GM12878 (cell line): ENCODE data around the gene HOXD13.

ENCODE experiments used
- STAT1 ChIP-seq: fragments of 450-650 bp; conservative IDR thresholded peaks from 2 replicates; pipeline ENCODE4 v1.6.1; 2014; ENCODE audit warnings: antibody characterized with exemption, mild to moderate bottlenecking
- YY1 ChIP-seq: IDR thresholded peaks from 2 replicates; pipeline ENCODE4 v1.6.1; 2011; ENCODE audit warnings: low read depth, mild to moderate bottlenecking, low read length
- TF ChIP-seq, protein P1 (sequence below): IDR thresholded peaks from 2 replicates; pipeline ENCODE4 v1.6.1; 2012; ENCODE audit warnings: mild to moderate bottlenecking, low read depth, low read length

DNA sequence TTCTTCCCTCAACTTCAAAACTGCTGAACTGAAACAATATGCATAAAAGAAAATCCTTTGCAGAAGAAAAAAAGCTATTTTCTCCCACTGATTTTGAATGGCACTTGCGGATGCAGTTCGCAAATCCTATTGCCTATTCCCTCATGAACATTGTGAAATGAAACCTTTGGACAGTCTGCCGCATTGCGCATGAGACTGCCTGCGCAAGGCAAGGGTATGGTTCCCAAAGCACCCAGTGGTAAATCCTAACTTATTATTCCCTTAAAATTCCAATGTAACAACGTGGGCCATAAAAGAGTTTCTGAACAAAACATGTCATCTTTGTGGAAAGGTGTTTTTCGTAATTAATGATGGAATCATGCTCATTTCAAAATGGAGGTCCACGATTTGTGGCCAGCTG lies 45.4 kb downstream of the HOXD13 start:
- TF ChIP-seq STAT1 (no peak), YY1 (no peak)
- TF ChIP-seq, protein P1, sequence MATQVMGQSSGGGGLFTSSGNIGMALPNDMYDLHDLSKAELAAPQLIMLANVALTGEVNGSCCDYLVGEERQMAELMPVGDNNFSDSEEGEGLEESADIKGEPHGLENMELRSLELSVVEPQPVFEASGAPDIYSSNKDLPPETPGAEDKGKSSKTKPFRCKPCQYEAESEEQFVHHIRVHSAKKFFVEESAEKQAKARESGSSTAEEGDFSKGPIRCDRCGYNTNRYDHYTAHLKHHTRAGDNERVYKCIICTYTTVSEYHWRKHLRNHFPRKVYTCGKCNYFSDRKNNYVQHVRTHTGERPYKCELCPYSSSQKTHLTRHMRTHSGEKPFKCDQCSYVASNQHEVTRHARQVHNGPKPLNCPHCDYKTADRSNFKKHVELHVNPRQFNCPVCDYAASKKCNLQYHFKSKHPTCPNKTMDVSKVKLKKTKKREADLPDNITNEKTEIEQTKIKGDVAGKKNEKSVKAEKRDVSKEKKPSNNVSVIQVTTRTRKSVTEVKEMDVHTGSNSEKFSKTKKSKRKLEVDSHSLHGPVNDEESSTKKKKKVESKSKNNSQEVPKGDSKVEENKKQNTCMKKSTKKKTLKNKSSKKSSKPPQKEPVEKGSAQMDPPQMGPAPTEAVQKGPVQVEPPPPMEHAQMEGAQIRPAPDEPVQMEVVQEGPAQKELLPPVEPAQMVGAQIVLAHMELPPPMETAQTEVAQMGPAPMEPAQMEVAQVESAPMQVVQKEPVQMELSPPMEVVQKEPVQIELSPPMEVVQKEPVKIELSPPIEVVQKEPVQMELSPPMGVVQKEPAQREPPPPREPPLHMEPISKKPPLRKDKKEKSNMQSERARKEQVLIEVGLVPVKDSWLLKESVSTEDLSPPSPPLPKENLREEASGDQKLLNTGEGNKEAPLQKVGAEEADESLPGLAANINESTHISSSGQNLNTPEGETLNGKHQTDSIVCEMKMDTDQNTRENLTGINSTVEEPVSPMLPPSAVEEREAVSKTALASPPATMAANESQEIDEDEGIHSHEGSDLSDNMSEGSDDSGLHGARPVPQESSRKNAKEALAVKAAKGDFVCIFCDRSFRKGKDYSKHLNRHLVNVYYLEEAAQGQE, result no peak
